Measurements from ENCODE around the gene ABHD2.

ABHD2 gene

DNA sequence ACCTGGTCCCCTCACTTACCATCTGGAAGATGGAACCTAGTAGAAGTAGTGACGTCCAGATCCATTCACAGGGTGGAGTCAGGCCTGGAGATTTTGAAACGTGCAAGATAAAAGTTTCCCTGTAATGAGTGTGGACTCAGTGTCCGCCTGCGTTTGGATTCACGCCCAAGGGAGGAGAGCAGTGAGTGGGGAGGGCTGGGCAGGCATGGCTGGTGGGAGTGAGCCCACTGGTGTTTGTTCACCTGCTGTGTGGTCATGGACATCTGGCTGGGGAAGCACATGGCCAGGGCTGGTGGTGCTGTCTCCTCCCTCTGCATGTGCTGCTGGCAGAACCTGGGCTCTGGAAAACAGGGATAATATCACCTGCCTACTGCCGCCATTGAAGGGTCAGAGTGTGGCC lies 96.1 kb downstream of the ABHD2 start:
- no peak overlapping the region for H3K4me3 ChIP-seq (ENCODE audit: low read depth, low read length)
- H3K27ac ChIP-seq, result no peak overlapping the region
- no peak overlapping the region for H3K9ac ChIP-seq
- TF ChIP-seq, protein P1, sequence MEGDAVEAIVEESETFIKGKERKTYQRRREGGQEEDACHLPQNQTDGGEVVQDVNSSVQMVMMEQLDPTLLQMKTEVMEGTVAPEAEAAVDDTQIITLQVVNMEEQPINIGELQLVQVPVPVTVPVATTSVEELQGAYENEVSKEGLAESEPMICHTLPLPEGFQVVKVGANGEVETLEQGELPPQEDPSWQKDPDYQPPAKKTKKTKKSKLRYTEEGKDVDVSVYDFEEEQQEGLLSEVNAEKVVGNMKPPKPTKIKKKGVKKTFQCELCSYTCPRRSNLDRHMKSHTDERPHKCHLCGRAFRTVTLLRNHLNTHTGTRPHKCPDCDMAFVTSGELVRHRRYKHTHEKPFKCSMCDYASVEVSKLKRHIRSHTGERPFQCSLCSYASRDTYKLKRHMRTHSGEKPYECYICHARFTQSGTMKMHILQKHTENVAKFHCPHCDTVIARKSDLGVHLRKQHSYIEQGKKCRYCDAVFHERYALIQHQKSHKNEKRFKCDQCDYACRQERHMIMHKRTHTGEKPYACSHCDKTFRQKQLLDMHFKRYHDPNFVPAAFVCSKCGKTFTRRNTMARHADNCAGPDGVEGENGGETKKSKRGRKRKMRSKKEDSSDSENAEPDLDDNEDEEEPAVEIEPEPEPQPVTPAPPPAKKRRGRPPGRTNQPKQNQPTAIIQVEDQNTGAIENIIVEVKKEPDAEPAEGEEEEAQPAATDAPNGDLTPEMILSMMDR (IDR thresholded peaks at IDR 0.05), result no peak
- no peaks in the 10 kb centered on the region for H3K9me3 ChIP-seq (ENCODE audit: control insufficient read depth, low read length)
- H3K27me3 ChIP-seq (ENCODE audit: control insufficient read depth, insufficient read depth, low read length), result no peaks in the 10 kb centered on the region
- no peaks in the 10 kb centered on the region for H3K79me2 ChIP-seq
- H3K36me3 ChIP-seq (ENCODE audit: control insufficient read depth, insufficient read depth, low read length), result no peaks in the 10 kb centered on the region
- no peaks in the 10 kb centered on the region for H3K4me1 ChIP-seq
- H3K4me2 ChIP-seq (ENCODE audit: low read length), result no peak overlapping the region
- H2AFZ ChIP-seq, result no peak overlapping the region

DNA sequence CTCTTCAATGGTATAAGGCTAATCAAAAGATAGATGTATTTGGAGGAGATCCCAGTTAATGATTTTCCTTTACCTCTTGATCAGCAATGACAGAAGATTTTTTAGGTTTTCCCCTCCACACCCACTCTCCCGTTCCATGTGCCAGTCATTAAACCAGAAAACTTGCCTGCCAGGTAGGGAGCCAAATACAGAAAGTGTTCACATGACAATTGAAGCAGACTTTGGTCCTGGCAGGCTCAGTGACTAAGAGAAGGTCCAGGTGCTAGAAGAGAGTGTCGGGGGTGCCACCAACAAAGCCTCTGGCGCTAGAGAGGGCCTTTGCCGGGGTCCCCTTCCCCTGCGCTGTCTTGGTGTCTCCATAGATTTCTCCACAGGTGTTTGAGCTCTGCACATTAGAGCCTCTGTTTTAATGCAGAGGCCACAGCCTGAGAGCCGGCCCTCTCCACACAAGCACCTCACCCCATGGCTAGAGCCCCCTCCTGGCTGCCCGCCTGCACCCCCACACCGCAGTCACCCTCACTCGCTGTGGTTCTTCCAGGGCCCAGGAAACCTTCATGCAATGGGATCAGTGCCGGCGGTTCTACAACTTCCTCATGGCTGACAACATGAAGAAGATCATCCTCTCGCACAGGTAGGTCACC lies 96.8 kb downstream of the ABHD2 start:
- Histone ChIP-seq H3K9me3 (ENCODE audit: control insufficient read depth, low read length) (no peaks in the 10 kb centered on the region), H2AFZ (no peak overlapping the region), H3K27me3 (ENCODE audit: control insufficient read depth, insufficient read depth, low read length) (no peaks in the 10 kb centered on the region), H3K4me1 (no peaks in the 10 kb centered on the region), H3K36me3 (ENCODE audit: control insufficient read depth, insufficient read depth, low read length) (no peaks in the 10 kb centered on the region), H3K9ac (no peak overlapping the region), H3K4me2 (ENCODE audit: low read length) (no peak overlapping the region), H3K79me2 (no peaks in the 10 kb centered on the region), H3K27ac (no peak overlapping the region), H3K4me3 (ENCODE audit: low read depth, low read length) (no peak overlapping the region)
- TF ChIP-seq, protein P1 (IDR thresholded peaks at IDR 0.05), result no peak

DNA sequence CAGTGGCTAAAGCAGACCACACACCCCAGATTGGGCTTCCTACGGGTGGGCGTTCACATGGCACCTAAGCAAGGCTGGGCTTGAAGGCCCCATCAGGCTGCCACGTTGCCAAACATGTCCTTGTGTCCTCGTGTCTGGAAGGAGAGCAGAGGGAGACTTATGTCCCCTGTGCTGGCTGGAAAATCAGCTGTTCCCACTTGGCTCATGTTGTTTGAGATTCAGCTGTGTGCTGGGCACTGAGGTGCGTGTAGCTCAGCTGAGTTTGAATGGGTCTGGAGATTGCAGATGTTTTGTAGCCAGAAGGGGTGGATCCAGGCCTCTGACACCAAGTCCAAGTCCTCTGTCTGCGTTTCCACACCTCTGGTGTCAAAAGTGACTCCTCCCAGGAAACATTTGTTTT lies 98.5 kb downstream of the ABHD2 start:
- H3K4me3 ChIP-seq (ENCODE audit: low read depth, low read length), result no peak overlapping the region
- H3K4me2 ChIP-seq (ENCODE audit: low read length), result no peak overlapping the region
- no peaks in the 10 kb centered on the region for H3K36me3 ChIP-seq (ENCODE audit: control insufficient read depth, insufficient read depth, low read length)
- no peaks in the 10 kb centered on the region for H3K27me3 ChIP-seq (ENCODE audit: control insufficient read depth, insufficient read depth, low read length)
- H3K4me1 ChIP-seq, result no peaks in the 10 kb centered on the region
- no peak overlapping the region for H3K27ac ChIP-seq
- H3K9me3 ChIP-seq (ENCODE audit: control insufficient read depth, low read length), result no peaks in the 10 kb centered on the region
- TF ChIP-seq, protein P1 (IDR thresholded peaks at IDR 0.05), result no peak
- no peaks in the 10 kb centered on the region for H3K79me2 ChIP-seq
- H3K9ac ChIP-seq, result no peak overlapping the region
- no peak overlapping the region for H2AFZ ChIP-seq

DNA sequence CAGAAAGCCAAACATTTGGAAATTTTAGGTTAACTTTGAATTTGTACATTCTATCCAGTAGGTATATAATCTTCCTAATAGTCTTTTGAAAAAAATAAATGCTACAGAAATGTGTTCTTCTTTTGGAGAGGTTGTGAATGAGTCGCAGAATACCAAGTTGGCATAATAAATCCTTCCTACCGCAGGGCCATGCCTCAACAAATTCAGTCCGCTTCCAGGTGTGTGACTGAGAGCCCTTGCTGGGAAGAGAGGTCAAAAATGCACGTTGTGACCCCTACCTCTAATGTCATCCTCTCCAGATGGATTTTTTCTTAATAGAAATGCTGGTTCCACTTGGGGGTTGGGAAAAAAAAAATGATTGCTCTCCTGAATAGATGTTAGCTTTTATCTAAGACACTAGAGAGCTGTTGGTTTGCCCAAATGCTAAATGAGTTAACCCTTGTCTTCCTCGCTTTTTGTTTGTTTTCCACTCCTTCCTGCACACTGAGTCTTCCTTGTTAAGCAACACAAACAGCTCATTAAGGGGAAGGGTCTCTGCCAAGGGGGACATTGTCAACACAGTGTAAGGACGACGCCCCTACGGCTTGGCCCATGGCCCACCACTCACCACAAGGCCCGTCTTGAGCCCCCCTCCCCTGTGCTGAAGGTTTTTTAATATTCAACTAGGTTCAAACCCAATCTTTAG lies 99.2 kb downstream of the ABHD2 start:
- Histone ChIP-seq H3K36me3 (ENCODE audit: control insufficient read depth, insufficient read depth, low read length) (no peaks in the 10 kb centered on the region), H3K4me2 (ENCODE audit: low read length) (no peak overlapping the region), H3K9me3 (ENCODE audit: control insufficient read depth, low read length) (no peaks in the 10 kb centered on the region), H3K27ac (no peak overlapping the region), H3K4me1 (no peaks in the 10 kb centered on the region), H3K9ac (no peak overlapping the region), H3K27me3 (ENCODE audit: control insufficient read depth, insufficient read depth, low read length) (no peaks in the 10 kb centered on the region), H3K79me2 (no peaks in the 10 kb centered on the region), H3K4me3 (ENCODE audit: low read depth, low read length) (no peak overlapping the region), H2AFZ (no peak overlapping the region)
- TF ChIP-seq, protein P1 (IDR thresholded peaks at IDR 0.05), result no peak

All from parathyroid adenoma (tissue), 2 donors.